Lower lobe of right lung (tissue), 2 donors: ENCODE data around the gene CCNB1. TPM values are rescaled to one million over a fixed set of nuclear protein-coding genes. Genes with fewer than 3 reads are reported as not detected.

Experiments
- ATAC-seq, 2 donors: fragments of 200-7000 bp; cut with Tn5 transposase; one replicate each; pipeline ENCODE4 v1.9.1; 2020 to 2022; ENCODE audit warnings: mild to moderate bottlenecking in 2 of 2, moderate library complexity in 2 of 2
- DNase-seq: peaks from one replicate; pipeline ENCODE4 v3.0.0-alpha.2; 2020
- H3K27ac ChIP-seq: fragments of 200-600 bp; one replicate; pipeline ENCODE4 v1.8.0; 2022
- H3K27me3 ChIP-seq: fragments of 200-600 bp; one replicate; pipeline ENCODE4 v1.8.0; 2022; ENCODE audit warnings: low read depth
- H3K36me3 ChIP-seq: fragments of 200-600 bp; one replicate; pipeline ENCODE4 v1.8.0; 2022; ENCODE audit warnings: mild to moderate bottlenecking
- H3K4me1 ChIP-seq: fragments of 200-600 bp; one replicate; pipeline ENCODE4 v1.8.0; 2022
- H3K4me3 ChIP-seq: fragments of 200-600 bp; one replicate; pipeline ENCODE4 v1.8.0; 2022; ENCODE audit warnings: mild to moderate bottlenecking
- H3K9me3 ChIP-seq: fragments of 200-600 bp; one replicate; pipeline ENCODE4 v1.8.0; 2022
- CTCF ChIP-seq: fragments of 200-600 bp; IDR thresholded peaks from one replicate; pipeline ENCODE4 v1.8.0; 2022; ENCODE audit warnings: antibody characterized with exemption, mild to moderate bottlenecking
- intact Hi-C: fragments of 100-400 bp; cut with DNase I; formaldehyde crosslinking; loops from one replicate; pipeline ENCODE4 v1.11.0; 2022
- long read RNA-seq: library from polyadenylated mRNA; unstranded; transcript quantifications from one replicate; pipeline ENCODE4 v2.0.0, GENCODE V29; 2021
- total RNA-seq: library from RNA; stranded (reverse); fragmentation: NEBNext Ultra II Directional; extraction: Animal tissue kit (Norgen Biotek cat#: 25700); gene quantifications from one replicate; pipeline ENCODE4 v1.2.1, GENCODE V29; 2021
- donor health status: DM: no; HTN: yes; CAD: no; lungs with severe emphysema.

CCNB1 gene
- total RNA-seq: 4.4 TPM
- long read RNA-seq, transcript CCNB1-201 (9 exons, 2,169 nt): major isoform, 7 of 9 reads
- long read RNA-seq, partial matches to known transcripts: 0 of 9 reads
- long read RNA-seq, other reads (novel, unspliced or antisense): 2 of 9 reads

GRCh38 chr5:69166686-69167492 lies at the start of gene CCNB1:
TSS of gene CCNB1 (plus strand) at chr5:69167150. CDS start at chr5:69167263, 113 bp downstream.
- ATAC-seq (peak; percentile 100), DNase-seq (peak; percentile 99)
- intact Hi-C loops: no loop called here
- peaks cover 15% of the 10 kb centered on the region for H3K4me1 ChIP-seq
- no peaks in the 10 kb centered on the region for H3K27me3 ChIP-seq
- H3K27ac ChIP-seq: peak within 1 kb of the TSS; percentile 42
- peak within 1 kb of the TSS; percentile 78 for H3K4me3 ChIP-seq
- TF ChIP-seq CTCF: no peak
- no peaks in the 10 kb centered on the region for H3K9me3 ChIP-seq
- H3K36me3 ChIP-seq: peaks cover 8% of the 10 kb centered on the region

- Histone ChIP-seq H3K4me1 (no peaks in the 10 kb centered on the region), H3K27me3 (no peaks in the 10 kb centered on the region), H3K36me3 (peaks cover 62% of the 10 kb centered on the region), H3K4me3 (no peak overlapping the region), H3K9me3 (no peaks in the 10 kb centered on the region), H3K27ac (no peak overlapping the region)
- intact Hi-C loops: no loop called here
- ATAC-seq (no peak), DNase-seq (no peak)
- TF ChIP-seq CTCF: no peak
Observed at GRCh38 chr5:69129413-69129812, 37.5 kb upstream of the CCNB1 start.

- no peaks in the 10 kb centered on the region for H3K9me3 ChIP-seq
- H3K4me3 ChIP-seq: no peak overlapping the region
- H3K27me3 ChIP-seq: no peaks in the 10 kb centered on the region
- ATAC-seq (no peak), DNase-seq (no peak)
- intact Hi-C loops: no loop called here
- TF ChIP-seq CTCF: no peak
- peaks cover 53% of the 10 kb centered on the region for H3K36me3 ChIP-seq
- no peaks in the 10 kb centered on the region for H3K4me1 ChIP-seq
- no peak overlapping the region for H3K27ac ChIP-seq
Observed at GRCh38 chr5:69130241-69130640, 36.7 kb upstream of the CCNB1 start.

GRCh38 chr5:69131304-69131703 lies 35.6 kb upstream of the CCNB1 start:
- ATAC-seq (no peak), DNase-seq (no peak)
- Histone ChIP-seq H3K27me3 (no peaks in the 10 kb centered on the region), H3K36me3 (peaks cover 43% of the 10 kb centered on the region), H3K27ac (no peak overlapping the region), H3K4me3 (no peak overlapping the region), H3K4me1 (no peaks in the 10 kb centered on the region), H3K9me3 (no peaks in the 10 kb centered on the region)
- no peak for TF ChIP-seq CTCF
- intact Hi-C loops: no loop called here

- Histone ChIP-seq H3K4me3 (no peak overlapping the region), H3K36me3 (peaks cover 15% of the 10 kb centered on the region), H3K4me1 (no peaks in the 10 kb centered on the region), H3K27ac (no peak overlapping the region), H3K9me3 (no peaks in the 10 kb centered on the region), H3K27me3 (no peaks in the 10 kb centered on the region)
- intact Hi-C loops: no loop called here
- ATAC-seq (no peak), DNase-seq (no peak)
- TF ChIP-seq CTCF: no peak
Observed at GRCh38 chr5:69134126-69134525, 32.8 kb upstream of the CCNB1 start.
